ENCODE data around the gene MRPL40.

DNA sequence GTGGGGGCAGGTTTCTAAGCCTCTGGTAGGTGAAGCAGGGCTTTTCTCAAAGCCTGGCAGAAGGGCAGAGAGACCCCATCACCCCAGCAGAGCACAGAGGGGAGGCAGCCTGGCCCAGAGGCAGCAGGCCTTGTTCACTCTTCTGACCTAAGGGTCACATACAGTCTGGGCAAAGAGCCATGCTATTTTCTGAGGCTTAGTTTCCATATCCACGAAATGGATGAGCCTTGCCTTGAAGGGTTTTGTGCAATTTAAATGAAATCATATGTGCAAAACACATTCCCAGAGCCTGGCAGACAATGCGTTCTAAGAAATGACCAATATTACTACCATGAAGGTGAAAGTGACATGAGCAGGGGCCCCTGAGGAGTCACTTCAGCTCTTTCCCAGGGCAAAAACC is 45.3 kb upstream of the MRPL40 start:
- TF ChIP-seq, protein P1, sequence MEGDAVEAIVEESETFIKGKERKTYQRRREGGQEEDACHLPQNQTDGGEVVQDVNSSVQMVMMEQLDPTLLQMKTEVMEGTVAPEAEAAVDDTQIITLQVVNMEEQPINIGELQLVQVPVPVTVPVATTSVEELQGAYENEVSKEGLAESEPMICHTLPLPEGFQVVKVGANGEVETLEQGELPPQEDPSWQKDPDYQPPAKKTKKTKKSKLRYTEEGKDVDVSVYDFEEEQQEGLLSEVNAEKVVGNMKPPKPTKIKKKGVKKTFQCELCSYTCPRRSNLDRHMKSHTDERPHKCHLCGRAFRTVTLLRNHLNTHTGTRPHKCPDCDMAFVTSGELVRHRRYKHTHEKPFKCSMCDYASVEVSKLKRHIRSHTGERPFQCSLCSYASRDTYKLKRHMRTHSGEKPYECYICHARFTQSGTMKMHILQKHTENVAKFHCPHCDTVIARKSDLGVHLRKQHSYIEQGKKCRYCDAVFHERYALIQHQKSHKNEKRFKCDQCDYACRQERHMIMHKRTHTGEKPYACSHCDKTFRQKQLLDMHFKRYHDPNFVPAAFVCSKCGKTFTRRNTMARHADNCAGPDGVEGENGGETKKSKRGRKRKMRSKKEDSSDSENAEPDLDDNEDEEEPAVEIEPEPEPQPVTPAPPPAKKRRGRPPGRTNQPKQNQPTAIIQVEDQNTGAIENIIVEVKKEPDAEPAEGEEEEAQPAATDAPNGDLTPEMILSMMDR (IDR thresholded peaks at IDR 0.05): no peak
- no peak for TF ChIP-seq EZH2 (IDR thresholded peaks at IDR 0.05; ENCODE audit: borderline replicate concordance, insufficient read depth, low read depth, low read length, poor library complexity, severe bottlenecking)
